HEK293 (cell line): ENCODE results near the gene RBMS1.

Experiments
- YY1 ChIP-seq: fragments of 450-650 bp; formaldehyde crosslinking; IDR thresholded peaks from 2 replicates; pipeline ENCODE4 v1.5.1; 2018; ENCODE audit warnings: missing biosample characterization, missing genetic modification characterization
- ZFP37 ChIP-seq: fragments of 450-650 bp; formaldehyde crosslinking; IDR thresholded peaks from 2 replicates; pipeline ENCODE4 v1.5.1; 2016; ENCODE audit warnings: missing biosample characterization, missing genetic modification characterization
- ZNF16 ChIP-seq: fragments of 450-650 bp; formaldehyde crosslinking; IDR thresholded peaks from 2 replicates; pipeline ENCODE4 v1.5.1; 2016; ENCODE audit warnings: low read depth, missing biosample characterization, missing genetic modification characterization
- ZNF23 ChIP-seq: fragments of 450-650 bp; formaldehyde crosslinking; IDR thresholded peaks from 2 replicates; pipeline ENCODE4 v1.5.1; 2016; ENCODE audit warnings: missing biosample characterization, missing genetic modification characterization, borderline replicate concordance
- ZNF629 ChIP-seq: fragments of 450-650 bp; formaldehyde crosslinking; IDR thresholded peaks from 2 replicates; pipeline ENCODE4 v1.5.1; 2017; ENCODE audit warnings: missing biosample characterization, missing genetic modification characterization
- ZNF76 ChIP-seq: fragments of 450-650 bp; formaldehyde crosslinking; IDR thresholded peaks from 2 replicates; pipeline ENCODE4; 2016; ENCODE audit warnings: low read depth, missing biosample characterization, missing genetic modification characterization, borderline replicate concordance
- TF ChIP-seq, protein P1 (sequence below): fragments of 450-650 bp; formaldehyde crosslinking; IDR thresholded peaks from 2 replicates; pipeline ENCODE4 v1.5.1; 2016; ENCODE audit warnings: missing biosample characterization, missing genetic modification characterization
- TF ChIP-seq, protein P2 (sequence below): fragments of 450-650 bp; formaldehyde crosslinking; IDR thresholded peaks from 2 replicates; pipeline ENCODE4 v1.5.1; 2016; ENCODE audit warnings: missing biosample characterization, missing genetic modification characterization
- TF ChIP-seq, protein P3 (sequence below): fragments of 450-650 bp; formaldehyde crosslinking; IDR thresholded peaks from 2 replicates; pipeline ENCODE4 v1.5.1; 2016; ENCODE audit warnings: missing biosample characterization, missing genetic modification characterization
- TF ChIP-seq, protein P4 (sequence below): fragments of 450-650 bp; formaldehyde crosslinking; IDR thresholded peaks from 2 replicates; pipeline ENCODE4 v1.5.1; 2016; ENCODE audit warnings: missing biosample characterization, missing genetic modification characterization, low read depth
- TF ChIP-seq, protein P5 (sequence below): fragments of 450-650 bp; formaldehyde crosslinking; IDR thresholded peaks from 2 replicates; pipeline ENCODE4 v1.5.1; 2016; ENCODE audit warnings: missing biosample characterization, missing genetic modification characterization

DNA sequence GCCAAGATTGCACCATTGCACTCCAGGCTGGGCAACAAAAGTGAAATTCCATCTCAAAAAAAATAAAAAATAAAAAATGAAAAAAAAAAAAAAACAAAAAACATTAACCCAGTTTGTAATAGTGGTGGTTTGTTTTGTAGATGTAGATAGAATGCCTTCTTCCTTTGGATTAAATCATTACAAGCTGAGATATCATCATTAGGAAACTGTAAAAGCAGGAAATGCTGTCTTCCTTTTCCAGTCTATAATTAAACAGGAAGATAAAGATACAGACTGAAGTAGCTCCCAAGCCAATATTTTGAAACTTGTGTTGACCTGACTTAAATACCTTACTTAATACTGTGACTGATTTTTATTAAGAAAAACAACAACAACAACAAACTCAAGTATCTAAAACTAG, 43.1 kb downstream of the RBMS1 start:
- TF ChIP-seq, protein P1, sequence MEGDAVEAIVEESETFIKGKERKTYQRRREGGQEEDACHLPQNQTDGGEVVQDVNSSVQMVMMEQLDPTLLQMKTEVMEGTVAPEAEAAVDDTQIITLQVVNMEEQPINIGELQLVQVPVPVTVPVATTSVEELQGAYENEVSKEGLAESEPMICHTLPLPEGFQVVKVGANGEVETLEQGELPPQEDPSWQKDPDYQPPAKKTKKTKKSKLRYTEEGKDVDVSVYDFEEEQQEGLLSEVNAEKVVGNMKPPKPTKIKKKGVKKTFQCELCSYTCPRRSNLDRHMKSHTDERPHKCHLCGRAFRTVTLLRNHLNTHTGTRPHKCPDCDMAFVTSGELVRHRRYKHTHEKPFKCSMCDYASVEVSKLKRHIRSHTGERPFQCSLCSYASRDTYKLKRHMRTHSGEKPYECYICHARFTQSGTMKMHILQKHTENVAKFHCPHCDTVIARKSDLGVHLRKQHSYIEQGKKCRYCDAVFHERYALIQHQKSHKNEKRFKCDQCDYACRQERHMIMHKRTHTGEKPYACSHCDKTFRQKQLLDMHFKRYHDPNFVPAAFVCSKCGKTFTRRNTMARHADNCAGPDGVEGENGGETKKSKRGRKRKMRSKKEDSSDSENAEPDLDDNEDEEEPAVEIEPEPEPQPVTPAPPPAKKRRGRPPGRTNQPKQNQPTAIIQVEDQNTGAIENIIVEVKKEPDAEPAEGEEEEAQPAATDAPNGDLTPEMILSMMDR (tag by site-specific recombination), result no peak
- TF ChIP-seq, protein P2, sequence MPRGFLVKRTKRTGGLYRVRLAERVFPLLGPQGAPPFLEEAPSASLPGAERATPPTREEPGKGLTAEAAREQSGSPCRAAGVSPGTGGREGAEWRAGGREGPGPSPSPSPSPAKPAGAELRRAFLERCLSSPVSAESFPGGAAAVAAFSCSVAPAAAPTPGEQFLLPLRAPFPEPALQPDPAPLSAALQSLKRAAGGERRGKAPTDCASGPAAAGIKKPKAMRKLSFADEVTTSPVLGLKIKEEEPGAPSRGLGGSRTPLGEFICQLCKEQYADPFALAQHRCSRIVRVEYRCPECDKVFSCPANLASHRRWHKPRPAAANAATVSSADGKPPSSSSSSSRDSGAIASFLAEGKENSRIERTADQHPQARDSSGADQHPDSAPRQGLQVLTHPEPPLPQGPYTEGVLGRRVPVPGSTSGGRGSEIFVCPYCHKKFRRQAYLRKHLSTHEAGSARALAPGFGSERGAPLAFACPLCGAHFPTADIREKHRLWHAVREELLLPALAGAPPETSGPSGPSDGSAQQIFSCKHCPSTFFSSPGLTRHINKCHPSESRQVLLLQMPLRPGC (tag by site-specific recombination), result no peak
- TF ChIP-seq, protein P3, sequence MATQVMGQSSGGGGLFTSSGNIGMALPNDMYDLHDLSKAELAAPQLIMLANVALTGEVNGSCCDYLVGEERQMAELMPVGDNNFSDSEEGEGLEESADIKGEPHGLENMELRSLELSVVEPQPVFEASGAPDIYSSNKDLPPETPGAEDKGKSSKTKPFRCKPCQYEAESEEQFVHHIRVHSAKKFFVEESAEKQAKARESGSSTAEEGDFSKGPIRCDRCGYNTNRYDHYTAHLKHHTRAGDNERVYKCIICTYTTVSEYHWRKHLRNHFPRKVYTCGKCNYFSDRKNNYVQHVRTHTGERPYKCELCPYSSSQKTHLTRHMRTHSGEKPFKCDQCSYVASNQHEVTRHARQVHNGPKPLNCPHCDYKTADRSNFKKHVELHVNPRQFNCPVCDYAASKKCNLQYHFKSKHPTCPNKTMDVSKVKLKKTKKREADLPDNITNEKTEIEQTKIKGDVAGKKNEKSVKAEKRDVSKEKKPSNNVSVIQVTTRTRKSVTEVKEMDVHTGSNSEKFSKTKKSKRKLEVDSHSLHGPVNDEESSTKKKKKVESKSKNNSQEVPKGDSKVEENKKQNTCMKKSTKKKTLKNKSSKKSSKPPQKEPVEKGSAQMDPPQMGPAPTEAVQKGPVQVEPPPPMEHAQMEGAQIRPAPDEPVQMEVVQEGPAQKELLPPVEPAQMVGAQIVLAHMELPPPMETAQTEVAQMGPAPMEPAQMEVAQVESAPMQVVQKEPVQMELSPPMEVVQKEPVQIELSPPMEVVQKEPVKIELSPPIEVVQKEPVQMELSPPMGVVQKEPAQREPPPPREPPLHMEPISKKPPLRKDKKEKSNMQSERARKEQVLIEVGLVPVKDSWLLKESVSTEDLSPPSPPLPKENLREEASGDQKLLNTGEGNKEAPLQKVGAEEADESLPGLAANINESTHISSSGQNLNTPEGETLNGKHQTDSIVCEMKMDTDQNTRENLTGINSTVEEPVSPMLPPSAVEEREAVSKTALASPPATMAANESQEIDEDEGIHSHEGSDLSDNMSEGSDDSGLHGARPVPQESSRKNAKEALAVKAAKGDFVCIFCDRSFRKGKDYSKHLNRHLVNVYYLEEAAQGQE (tag by site-specific recombination), result no peak
- TF ChIP-seq ZNF16 (tag by site-specific recombination) (no peak), ZNF76 (tag by site-specific recombination) (no peak), ZNF23 (tag by site-specific recombination) (no peak), ZNF629 (tag by site-specific recombination) (no peak), YY1 (tag by site-specific recombination) (no peak), ZFP37 (tag by site-specific recombination) (no peak)
- TF ChIP-seq, protein P4, sequence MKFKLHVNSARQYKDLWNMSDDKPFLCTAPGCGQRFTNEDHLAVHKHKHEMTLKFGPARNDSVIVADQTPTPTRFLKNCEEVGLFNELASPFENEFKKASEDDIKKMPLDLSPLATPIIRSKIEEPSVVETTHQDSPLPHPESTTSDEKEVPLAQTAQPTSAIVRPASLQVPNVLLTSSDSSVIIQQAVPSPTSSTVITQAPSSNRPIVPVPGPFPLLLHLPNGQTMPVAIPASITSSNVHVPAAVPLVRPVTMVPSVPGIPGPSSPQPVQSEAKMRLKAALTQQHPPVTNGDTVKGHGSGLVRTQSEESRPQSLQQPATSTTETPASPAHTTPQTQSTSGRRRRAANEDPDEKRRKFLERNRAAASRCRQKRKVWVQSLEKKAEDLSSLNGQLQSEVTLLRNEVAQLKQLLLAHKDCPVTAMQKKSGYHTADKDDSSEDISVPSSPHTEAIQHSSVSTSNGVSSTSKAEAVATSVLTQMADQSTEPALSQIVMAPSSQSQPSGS (tag by site-specific recombination), result no peak
- TF ChIP-seq, protein P5, sequence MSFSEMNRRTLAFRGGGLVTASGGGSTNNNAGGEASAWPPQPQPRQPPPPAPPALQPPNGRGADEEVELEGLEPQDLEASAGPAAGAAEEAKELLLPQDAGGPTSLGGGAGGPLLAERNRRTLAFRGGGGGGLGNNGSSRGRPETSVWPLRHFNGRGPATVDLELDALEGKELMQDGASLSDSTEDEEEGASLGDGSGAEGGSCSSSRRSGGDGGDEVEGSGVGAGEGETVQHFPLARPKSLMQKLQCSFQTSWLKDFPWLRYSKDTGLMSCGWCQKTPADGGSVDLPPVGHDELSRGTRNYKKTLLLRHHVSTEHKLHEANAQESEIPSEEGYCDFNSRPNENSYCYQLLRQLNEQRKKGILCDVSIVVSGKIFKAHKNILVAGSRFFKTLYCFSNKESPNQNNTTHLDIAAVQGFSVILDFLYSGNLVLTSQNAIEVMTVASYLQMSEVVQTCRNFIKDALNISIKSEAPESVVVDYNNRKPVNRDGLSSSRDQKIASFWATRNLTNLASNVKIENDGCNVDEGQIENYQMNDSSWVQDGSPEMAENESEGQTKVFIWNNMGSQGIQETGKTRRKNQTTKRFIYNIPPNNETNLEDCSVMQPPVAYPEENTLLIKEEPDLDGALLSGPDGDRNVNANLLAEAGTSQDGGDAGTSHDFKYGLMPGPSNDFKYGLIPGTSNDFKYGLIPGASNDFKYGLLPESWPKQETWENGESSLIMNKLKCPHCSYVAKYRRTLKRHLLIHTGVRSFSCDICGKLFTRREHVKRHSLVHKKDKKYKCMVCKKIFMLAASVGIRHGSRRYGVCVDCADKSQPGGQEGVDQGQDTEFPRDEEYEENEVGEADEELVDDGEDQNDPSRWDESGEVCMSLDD (tag by site-specific recombination), result no peak
